ENCODE measurements around the gene DAB1. TPM values are rescaled to one million over a fixed set of nuclear protein-coding genes. Genes with fewer than 3 reads are reported as not detected.

DAB1 gene
- total and polyA plus RNA-seq, 12 donors, result 0.04 to 2.1 (median 0.59) TPM; not detected in 2

- Histone ChIP-seq H3K9me3 (replicated peaks in 1 of 3) (no peaks in the 10 kb centered on the region), H3K4me3 (no peak overlapping the region), H3K27me3 (peaks cover 3% of the 10 kb centered on the region), H3K27ac (no peak overlapping the region), H3K36me3 (replicated peaks in 1 of 2) (no peaks in the 10 kb centered on the region), H3K4me1 (replicated peaks in 1 of 2) (no peaks in the 10 kb centered on the region)
- DNase-seq, result no peak
- no peak for TF ChIP-seq POLR2A (IDR thresholded peaks at IDR 0.05)
- TF ChIP-seq CTCF (IDR thresholded peaks at IDR 0.05), result no peak
- intact Hi-C loops (cut with DNase I), result no loop called here
- WGBS, 4 donors, result 55 to 60% (median 57%) methylated on average over 4 of the region's 4 CpGs
Measured at GRCh38 chr1:57377339-57378139, 46.3 kb downstream of the DAB1 start.

GRCh38 chr1:57376041-57376440, 47.8 kb downstream of the DAB1 start:
- no peak for DNase-seq
- TF ChIP-seq CTCF (IDR thresholded peaks at IDR 0.05) (no peak), POLR2A (IDR thresholded peaks at IDR 0.05) (no peak)
- H3K36me3 ChIP-seq (replicated peaks in 1 of 2), result no peaks in the 10 kb centered on the region
- H3K27ac ChIP-seq, result no peak overlapping the region
- peaks cover 3% of the 10 kb centered on the region for H3K27me3 ChIP-seq
- H3K9me3 ChIP-seq (replicated peaks in 1 of 3), result no peaks in the 10 kb centered on the region
- intact Hi-C loops (cut with DNase I), result no loop called here
- H3K4me3 ChIP-seq, result no peak overlapping the region
- no peaks in the 10 kb centered on the region for H3K4me1 ChIP-seq (replicated peaks in 1 of 2)
- 49 to 73% (median 62%) methylated on average over 1 of the region's 1 CpG for WGBS, 4 donors

GRCh38 chr1:57369889-57370288, 54.0 kb downstream of the DAB1 start:
- intact Hi-C loops (cut with DNase I), result no loop called here

GRCh38 chr1:57367945-57368344, 55.9 kb downstream of the DAB1 start:
- intact Hi-C loops (cut with DNase I), result no loop called here
- TF ChIP-seq CTCF (IDR thresholded peaks at IDR 0.05), result no peak
- no peak for TF ChIP-seq POLR2A (IDR thresholded peaks at IDR 0.05)
- Histone ChIP-seq H3K4me3 (no peak overlapping the region), H3K27ac (no peak overlapping the region), H3K4me1 (replicated peaks in 1 of 2) (no peaks in the 10 kb centered on the region), H3K36me3 (replicated peaks in 1 of 2) (no peaks in the 10 kb centered on the region), H3K9me3 (replicated peaks in 1 of 3) (no peaks in the 10 kb centered on the region), H3K27me3 (no peaks in the 10 kb centered on the region)
- no peak for DNase-seq
- 62 to 100% (median 82%) methylated on average over 2 of the region's 2 CpGs for WGBS, 4 donors

More at GRCh38 chr1:57369889-57370288, 54.0 kb downstream of the DAB1 start:
- TF ChIP-seq POLR2A (IDR thresholded peaks at IDR 0.05) (no peak), CTCF (IDR thresholded peaks at IDR 0.05) (no peak)
- Histone ChIP-seq H3K27ac (no peak overlapping the region), H3K27me3 (no peaks in the 10 kb centered on the region), H3K4me1 (replicated peaks in 1 of 2) (no peaks in the 10 kb centered on the region), H3K4me3 (no peak overlapping the region), H3K9me3 (replicated peaks in 1 of 3) (no peaks in the 10 kb centered on the region), H3K36me3 (replicated peaks in 1 of 2) (no peaks in the 10 kb centered on the region)
- no peak for DNase-seq
- WGBS, 4 donors, result 85 to 94% (median 88%) methylated on average over 4 of the region's 4 CpGs
